Fibroblast of skin of right biceps (primary cell): ENCODE measurements around the gene ATG7.
"Not testable (repeated sequence)": the region's sequence is repeated elsewhere in the genome, so short reads cannot be mapped to it uniquely, and the experiment has no call there.

Source experiments
- DNase-seq: peaks from one replicate; pipeline ENCODE4 v3.0.0-alpha.2; 2013

The ATG7 gene

DNA sequence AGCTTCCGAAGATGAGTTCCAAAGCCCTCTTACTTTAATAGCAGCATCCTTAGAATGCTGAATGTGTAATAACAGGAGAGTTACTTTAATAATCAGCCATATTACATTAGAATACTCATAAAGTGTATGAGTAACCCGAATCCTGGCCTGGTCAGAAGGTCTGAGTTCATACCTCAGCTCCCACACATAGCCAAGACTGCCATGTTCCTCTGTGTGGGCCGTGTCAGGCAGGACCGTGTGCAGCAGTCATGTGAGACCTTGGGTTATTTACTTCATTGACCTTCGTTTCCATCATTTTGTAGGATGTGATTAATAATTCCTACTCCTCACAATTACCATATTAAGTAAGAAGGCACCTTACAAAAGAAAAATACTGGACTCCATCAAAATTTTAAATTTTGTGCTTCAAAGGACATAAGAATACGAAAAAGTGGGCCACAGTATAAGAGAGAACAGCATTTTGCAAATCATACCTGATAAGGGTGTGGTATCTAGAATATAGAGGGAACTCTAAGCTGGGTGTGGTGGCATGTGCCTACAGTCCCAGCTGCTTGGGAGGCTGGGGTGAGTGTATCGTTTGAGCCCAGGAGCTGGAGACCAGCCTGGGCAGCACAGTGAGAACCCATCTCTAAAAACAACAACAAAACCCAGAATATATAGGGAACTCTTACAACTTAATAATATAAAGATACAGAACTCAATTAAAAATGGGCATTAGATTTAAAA lies 163.4 kb downstream of the ATG7 start:
- DNase-seq, result no peak

DNA sequence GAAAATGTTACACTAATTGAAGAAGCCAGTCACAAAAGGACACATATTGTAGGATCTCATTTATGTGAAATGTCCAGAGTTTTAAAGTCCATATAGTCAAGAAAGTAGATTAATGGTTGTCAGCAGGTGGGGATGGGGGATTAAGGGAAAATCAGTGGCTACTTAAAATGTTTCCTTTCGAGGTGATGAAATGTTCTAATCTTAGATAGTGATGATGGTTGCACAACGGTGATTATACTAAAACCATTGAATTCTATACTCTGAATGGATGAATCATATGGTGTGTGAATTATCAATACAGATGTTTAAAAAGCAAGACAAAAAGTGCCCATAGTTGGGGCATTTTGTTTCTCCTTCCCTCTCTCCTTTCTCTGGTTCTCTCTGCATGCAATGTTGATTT lies 164.6 kb downstream of the ATG7 start:
- no peak for DNase-seq

DNA sequence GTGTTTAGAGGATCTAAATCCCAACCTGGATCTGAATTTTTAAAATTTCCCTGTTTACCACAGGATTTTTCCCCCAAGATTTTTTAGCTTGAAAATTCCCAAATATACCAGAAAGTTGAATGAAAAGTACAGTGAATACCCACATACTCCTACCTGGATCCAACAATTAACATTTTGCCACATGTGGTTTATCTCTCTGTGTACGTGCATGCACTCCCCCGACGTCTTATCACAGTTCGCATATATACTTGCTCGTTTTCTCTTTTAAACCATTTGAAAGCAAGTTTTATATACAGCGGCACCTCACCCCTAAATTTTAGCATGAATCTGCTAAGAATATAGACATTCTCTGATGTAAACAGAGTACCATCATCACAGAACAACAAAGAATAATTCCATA lies 165.3 kb downstream of the ATG7 start:
- DNase-seq, result no peak

DNA sequence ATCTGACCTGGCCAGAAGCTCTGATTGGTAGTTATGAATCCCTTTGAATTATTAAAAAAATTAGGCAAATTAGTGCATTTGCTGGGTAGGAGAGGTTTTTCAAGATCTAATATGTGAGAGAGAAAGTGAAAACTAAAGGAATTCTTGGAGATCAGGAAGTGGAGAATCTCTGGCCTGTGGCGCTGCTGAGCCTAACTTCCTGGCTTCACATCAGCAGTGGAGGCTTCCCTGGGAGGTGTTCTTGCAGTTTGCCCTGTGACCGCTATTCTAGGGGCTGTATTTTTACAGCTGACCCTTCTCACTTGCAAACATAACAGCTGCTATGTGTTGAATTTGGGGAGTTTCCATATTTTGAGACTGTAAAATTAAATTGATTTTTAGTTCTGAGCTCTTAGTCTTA lies 166.4 kb downstream of the ATG7 start:
- no peak for DNase-seq

DNA sequence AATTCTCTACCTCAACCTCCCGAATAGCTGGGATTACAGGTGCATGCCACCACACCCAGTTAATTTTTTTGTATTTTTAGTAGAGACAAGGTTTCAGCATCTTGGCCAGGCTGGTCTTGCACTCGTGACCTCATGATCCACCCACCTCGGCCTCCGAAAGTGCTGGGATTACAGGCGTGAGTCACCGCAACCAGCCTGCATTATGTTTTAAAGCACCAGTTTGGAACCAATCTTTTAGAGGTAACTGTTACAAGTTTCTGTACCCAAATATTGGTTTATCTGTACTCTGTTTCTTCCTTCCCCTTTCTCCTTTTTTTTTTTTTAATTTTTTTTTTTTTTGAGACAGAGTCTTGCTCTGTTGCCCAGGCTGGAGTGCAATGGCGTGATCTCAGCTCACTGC lies 169.1 kb downstream of the ATG7 start:
- DNase-seq, result not testable (repeated sequence)

GRCh38 chr3:11444404-11444803 lies 172.2 kb downstream of the ATG7 start:
- no peak for DNase-seq

- not testable (repeated sequence) for DNase-seq
Observed at GRCh38 chr3:11445193-11445592, 173.0 kb downstream of the ATG7 start.

GRCh38 chr3:11445883-11446282 lies 173.7 kb downstream of the ATG7 start:
- DNase-seq, result peak; percentile 28

DNA sequence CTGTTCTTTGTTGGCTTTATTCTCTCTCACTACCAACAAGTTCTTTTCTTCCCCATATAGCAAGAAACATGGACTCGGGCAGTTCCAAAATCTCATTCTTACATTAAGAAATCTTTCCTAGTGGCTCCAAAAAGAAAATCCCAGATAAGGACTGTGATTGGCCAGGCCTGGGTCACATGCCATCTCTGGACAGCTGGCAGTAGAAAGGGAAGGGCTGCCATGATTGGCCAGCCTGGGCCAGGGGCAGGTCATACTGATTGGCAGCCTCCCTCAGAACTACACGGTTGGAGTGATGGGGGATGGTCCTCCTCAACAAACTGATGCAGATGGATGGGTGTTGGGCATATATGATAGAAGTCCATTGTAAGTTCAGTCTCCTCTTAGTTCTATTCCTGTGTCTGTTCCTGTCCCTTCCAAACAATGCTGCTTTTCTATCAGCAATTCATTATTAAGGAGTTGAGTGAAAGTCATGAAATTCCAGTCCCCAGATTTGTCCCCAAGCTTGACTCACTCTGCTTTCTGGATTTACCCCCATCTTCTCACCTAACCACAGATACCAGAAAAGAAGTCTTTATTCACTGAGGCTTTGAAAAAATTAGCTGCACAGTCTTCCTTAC lies 175.5 kb downstream of the ATG7 start:
- DNase-seq, result no peak

GRCh38 chr3:11450015-11450414 lies 177.8 kb downstream of the ATG7 start:
- DNase-seq, result no peak

GRCh38 chr3:11452312-11452711 lies 180.1 kb downstream of the ATG7 start:
- DNase-seq, result no peak

DNA sequence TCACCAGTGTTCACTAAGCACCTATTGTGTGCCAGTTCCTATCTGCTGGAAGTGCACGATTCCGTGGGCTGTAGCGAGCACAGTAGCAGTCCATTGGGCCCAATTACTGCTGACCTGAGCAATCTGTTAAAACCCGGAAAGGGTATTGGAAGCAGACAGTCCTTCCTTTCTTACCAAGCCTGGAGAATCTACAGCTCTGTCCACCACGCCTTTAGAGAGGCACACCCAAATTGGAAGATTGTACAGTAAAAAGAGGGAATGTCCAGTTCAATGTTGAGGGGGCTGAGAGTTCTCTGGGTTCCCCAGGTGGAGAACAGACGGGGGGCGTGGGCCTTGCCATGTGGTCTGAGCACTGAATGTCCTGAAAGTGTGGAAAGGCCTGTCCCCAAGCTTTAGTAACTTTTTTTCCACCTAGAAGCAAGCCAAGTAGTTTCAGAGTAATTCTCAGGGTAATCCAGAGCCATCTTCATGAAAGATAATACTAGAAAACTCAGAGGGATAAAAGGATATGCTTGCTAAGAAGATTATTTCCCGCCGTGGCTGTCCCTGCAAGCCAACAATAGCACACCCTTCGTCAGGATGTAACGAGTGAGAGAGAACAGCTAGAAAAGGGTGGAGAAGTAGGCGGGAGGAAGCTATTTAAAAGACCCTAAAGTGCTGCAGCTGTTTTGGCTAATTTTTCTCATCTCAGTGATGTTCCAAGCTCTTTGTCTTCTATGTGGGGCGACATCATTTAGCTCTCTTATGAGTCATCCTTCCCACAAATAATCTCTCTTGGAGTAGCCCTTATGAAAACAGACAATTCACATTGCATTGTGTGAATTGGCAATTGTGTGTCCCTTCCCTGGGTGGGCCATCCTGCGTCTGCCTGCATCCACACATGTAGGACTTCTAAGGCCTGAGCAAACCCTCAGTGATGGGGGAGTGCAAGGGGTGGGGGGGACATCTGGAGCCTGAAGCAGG lies 181.0 kb downstream of the ATG7 start:
- DNase-seq, result peak; percentile 93

- DNase-seq, result peak; percentile 97
Observed at GRCh38 chr3:11455956-11456355, 183.8 kb downstream of the ATG7 start.

DNA sequence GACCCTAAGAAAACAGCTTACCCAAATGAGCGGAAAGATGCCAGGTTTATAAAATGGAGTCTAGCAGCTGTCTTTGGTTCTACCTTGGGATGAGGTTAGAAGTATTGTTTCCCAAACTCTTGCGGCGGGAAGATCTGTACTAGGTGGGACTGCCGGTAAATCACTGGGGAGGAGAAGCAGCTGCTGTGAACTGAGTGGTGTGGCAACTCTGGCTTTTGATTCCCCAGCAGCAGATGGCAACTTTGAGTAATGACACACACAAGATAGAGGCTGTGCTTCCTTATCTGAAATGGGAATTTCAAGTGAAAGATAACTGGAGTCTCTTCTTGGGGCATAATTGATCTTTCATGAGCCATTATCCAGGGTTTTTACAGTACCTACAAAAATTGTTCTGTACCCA lies 184.9 kb downstream of the ATG7 start:
- no peak for DNase-seq

DNA sequence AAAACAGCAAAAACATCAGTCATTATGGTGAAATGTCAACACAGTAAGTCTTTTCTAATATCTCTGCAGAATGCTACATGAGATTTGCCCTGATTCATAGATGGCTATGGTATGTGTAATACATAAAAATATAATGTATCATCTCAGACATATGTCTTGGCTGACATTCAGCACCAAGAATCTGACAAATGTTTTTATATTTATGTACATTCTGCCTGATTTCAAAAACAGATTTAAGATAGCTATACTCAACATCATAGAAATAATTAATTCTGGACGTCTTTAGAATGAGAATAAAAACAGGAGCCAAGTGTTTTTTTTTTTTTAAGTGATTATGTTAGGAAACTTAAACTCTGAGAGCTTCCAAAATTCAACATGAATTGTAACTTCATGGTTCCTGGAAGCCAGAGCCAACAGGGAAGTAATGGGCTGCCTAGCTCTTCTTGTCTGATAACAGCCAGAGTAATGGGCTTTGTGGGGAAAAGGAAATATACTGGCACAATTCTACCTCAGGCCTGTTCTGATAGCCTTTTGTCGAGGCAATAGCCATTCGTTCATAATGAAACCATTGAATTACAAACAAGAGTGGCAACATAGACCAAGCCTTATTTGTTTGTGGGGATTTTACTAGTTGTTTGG lies 187.1 kb downstream of the ATG7 start:
- DNase-seq, result peak; percentile 93

- DNase-seq, result no peak
Observed at GRCh38 chr3:11461226-11461625, 189.0 kb downstream of the ATG7 start.

GRCh38 chr3:11462673-11463072 lies 190.5 kb downstream of the ATG7 start:
- not testable (repeated sequence) for DNase-seq

GRCh38 chr3:11463591-11463990 lies 191.4 kb downstream of the ATG7 start:
- no peak for DNase-seq

- DNase-seq, result no peak
Observed at GRCh38 chr3:11464356-11464755, 192.2 kb downstream of the ATG7 start.

DNA sequence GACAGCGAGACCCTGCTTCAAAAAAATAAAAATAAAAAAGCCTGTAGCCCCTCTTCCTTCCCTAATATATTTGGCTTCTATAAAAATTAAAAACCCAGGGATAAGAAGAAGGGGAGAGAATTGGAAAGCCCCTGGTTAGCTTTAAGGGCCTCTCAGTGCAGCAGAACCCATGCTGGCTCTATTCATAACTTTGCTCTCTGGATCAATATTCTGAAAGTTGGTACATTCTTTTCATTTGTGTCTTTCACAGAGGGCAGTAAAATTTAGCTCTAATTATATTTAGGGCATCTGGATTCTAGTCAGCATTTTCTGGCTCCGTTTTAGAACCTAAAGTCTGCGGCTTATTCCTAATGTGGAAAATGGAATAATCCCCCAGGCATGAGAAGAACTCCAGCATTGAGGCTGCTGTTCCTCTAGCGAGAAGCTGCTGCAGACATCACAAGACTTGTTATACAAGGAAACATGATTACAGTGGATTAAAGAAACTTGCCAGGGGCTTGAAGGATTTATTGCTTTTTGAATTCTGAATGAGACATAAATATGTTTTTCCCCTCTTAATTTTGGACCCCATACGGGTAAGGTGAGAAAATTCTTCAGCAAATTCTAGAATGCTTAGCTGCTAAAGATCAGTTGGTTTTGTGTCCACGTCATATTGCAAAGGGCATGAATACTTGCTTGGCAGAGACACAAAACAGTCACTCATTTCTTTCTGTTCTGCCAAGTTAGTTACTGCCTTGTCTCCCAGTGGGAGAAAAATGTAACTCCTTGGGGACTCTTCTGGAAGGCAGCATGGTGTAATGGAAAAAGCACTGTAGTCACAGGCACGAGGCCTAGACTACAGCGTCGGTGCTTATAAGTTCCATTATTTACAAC lies 193.8 kb downstream of the ATG7 start:
- DNase-seq, result peak; percentile 95

GRCh38 chr3:11467875-11468274 lies 195.7 kb downstream of the ATG7 start:
- DNase-seq, result no peak
